Lower leg skin (tissue), 3 donors: ENCODE measurements around the gene LETMD1.

Experiments used
- CTCF ChIP-seq, 3 donors: fragments of 450-650 bp; IDR thresholded peaks; one replicate each; pipeline ENCODE4 v1.5.1; 2016; ENCODE audit warnings: antibody characterized with exemption in 3 of 3, mild to moderate bottlenecking in 3 of 3, moderate library complexity in 2 of 3
- POLR2A ChIP-seq, 2 donors: fragments of 450-650 bp; IDR thresholded peaks; one replicate each; pipeline ENCODE4 v1.6.1; 2016 to 2017; ENCODE audit warnings: antibody characterized with exemption in 2 of 2, mild to moderate bottlenecking in 1 of 2, moderate library complexity in 1 of 2

GRCh38 chr12:51028813-51029150, 19.3 kb upstream of the LETMD1 start:
- TF ChIP-seq CTCF (IDR thresholded peaks at IDR 0.05) (no peak), POLR2A (IDR thresholded peaks at IDR 0.05) (no peak)
